HCT116 (cell line): ENCODE measurements around the gene ABCC10. TPM values are rescaled to one million over a fixed set of nuclear protein-coding genes. Genes with fewer than 3 reads are reported as not detected.

ENCODE experiments used
- ATAC-seq: fragments of 200-7000 bp; cut with Tn5 transposase; 2 replicates; pipeline ENCODE4 v1.9.1; 2020; ENCODE audit warnings: mild to moderate bottlenecking, moderate library complexity
- BruUV-seq: library from RNA; stranded (reverse); fragments of 400-500 nt; replicated peaks from 2 replicates; lab custom pipeline; 2021; lab: Mats Ljungman, UMichigan
- CTCF ChIA-PET: fragments of 300-600 bp; sonication (Branson Sonifier 250); formaldehyde crosslinking; loops from one replicate; lab custom pipeline; 2021; ENCODE audit warnings: antibody characterized with exemption; lab: Charles Lee
- POLR2A ChIA-PET: fragments of 300-600, 350-600 bp; sonication (Branson Sonifier 250); formaldehyde crosslinking; loops from one replicate; lab custom pipeline; 2021; ENCODE audit warnings: antibody characterized with exemption; lab: Charles Lee
- RAD21 ChIA-PET, 2 experiments: fragments of 300-600 bp; sonication (Branson Sonifier 250); formaldehyde crosslinking; loops; one replicate each; lab custom pipeline; 2023; ENCODE audit warnings: low total read pairs in 2 of 2; ENCODE audit not compliant: uncharacterized antibody in 2 of 2, unreplicated experiment in 2 of 2, low non-redundant PET in 1 of 2; lab: Charles Lee
- DNase-seq: peaks from one replicate; pipeline ENCODE4 v3.0.0-alpha.2; 2010; ENCODE audit warnings: low read depth, low spot score
- H2AFZ ChIP-seq: fragments of 200-600 bp; shearing (Covaris generic), sonication (generic); 2 replicates; pipeline ENCODE4 v1.6.1; 2017; ENCODE audit warnings: low read depth, mixed run types, mixed read lengths, antibody characterized with exemption, low read length; ENCODE audit not compliant: poor library complexity, severe bottlenecking
- H3K27ac ChIP-seq: 2 replicates; pipeline ENCODE4 v1.5.1; 2012; ENCODE audit warnings: low read depth, low read length
- H3K27me3 ChIP-seq: fragments of 200-600 bp; sonication (generic); 2 replicates; pipeline ENCODE4 v1.6.1; 2016; ENCODE audit warnings: mixed run types, low read length, mixed read lengths; ENCODE audit not compliant: insufficient read depth
- H3K36me3 ChIP-seq, 2 experiments: fragments of 200-500 bp in 1 of 2; fragments of 200-600 bp in 1 of 2; sonication (Bioruptor generic) in 1 of 2; sonication (generic) in 1 of 2; 2 replicates each; pipeline versions ENCODE4 v1.5.1 to v1.6.1; 2014 to 2016; ENCODE audit warnings: low read length in 2 of 2, inconsistent platforms in 1 of 2, mixed read lengths in 1 of 2, mixed run types in 1 of 2; ENCODE audit not compliant: insufficient read depth in 2 of 2, control insufficient read depth in 1 of 2
- H3K4me1 ChIP-seq, 2 experiments: fragments of 200-600 bp in 1 of 2; sonication (generic) in 1 of 2; 2 replicates each; pipeline versions ENCODE4 v1.5.1 to v1.6.1; 2012 to 2017; ENCODE audit warnings: low read length in 2 of 2, inconsistent platforms in 1 of 2, mild to moderate bottlenecking in 1 of 2, mixed read lengths in 1 of 2, mixed run types in 1 of 2, moderate library complexity in 1 of 2; ENCODE audit not compliant: insufficient read depth in 2 of 2, control insufficient read depth in 1 of 2
- H3K4me2 ChIP-seq: fragments of 200-600 bp; sonication (generic); 2 replicates; pipeline ENCODE4 v1.6.1; 2017; ENCODE audit warnings: mixed run types, low read length, mixed read lengths
- H3K4me3 ChIP-seq, 2 experiments: fragments of 200-600 bp in 1 of 2; sonication (generic) in 1 of 2; replicated peaks in 1 of 2; 2 replicates each; pipeline ENCODE4 v1.5.1; 2011 to 2016; ENCODE audit warnings: low read length in 2 of 2, control low read depth in 1 of 2, low read depth in 1 of 2, mild to moderate bottlenecking in 1 of 2, mixed read lengths in 1 of 2, mixed run types in 1 of 2
- H3K79me2 ChIP-seq: fragments of 200-600 bp; sonication (generic); 2 replicates; pipeline ENCODE4 v1.6.1; 2017; ENCODE audit warnings: mild to moderate bottlenecking, mixed run types, low read length, moderate library complexity, mixed read lengths; ENCODE audit not compliant: insufficient read depth
- H3K9ac ChIP-seq: fragments of 200-600 bp; sonication (generic); 2 replicates; pipeline ENCODE4 v1.6.1; 2016; ENCODE audit warnings: low read length, mixed read lengths
- H3K9me2 ChIP-seq: fragments of 200-600 bp; sonication (generic), shearing (Covaris generic); 2 replicates; pipeline ENCODE4 v1.6.1; 2017; ENCODE audit warnings: mixed run types, mild to moderate bottlenecking, moderate library complexity; ENCODE audit not compliant: insufficient read depth
- H3K9me3 ChIP-seq, 2 experiments: fragments of 200-500 bp in 1 of 2; fragments of 200-600 bp in 1 of 2; sonication (Bioruptor generic) in 1 of 2; sonication (generic) in 1 of 2; 2 replicates each; pipeline ENCODE4 v1.6.1; 2014 to 2017; ENCODE audit warnings: low read length in 2 of 2, mixed read lengths in 2 of 2, inconsistent platforms in 1 of 2, low read depth in 1 of 2, mild to moderate bottlenecking in 1 of 2, mixed run types in 1 of 2, moderate library complexity in 1 of 2; ENCODE audit not compliant: control insufficient read depth in 1 of 2, insufficient read depth in 1 of 2
- H4K20me1 ChIP-seq: fragments of 200-600 bp; sonication (generic), shearing (Covaris generic); 2 replicates; pipeline ENCODE4 v1.6.1; 2017; ENCODE audit warnings: mixed run types, mild to moderate bottlenecking, moderate library complexity; ENCODE audit not compliant: insufficient read depth
- ATF3 ChIP-seq: IDR thresholded peaks from 2 replicates; pipeline ENCODE4 v1.6.1; 2012
- CBX3 ChIP-seq: IDR thresholded peaks from 2 replicates; pipeline ENCODE4 v1.6.1; 2012; ENCODE audit warnings: low read depth
- CEBPB ChIP-seq: IDR thresholded peaks from 2 replicates; pipeline ENCODE4 v1.6.1; 2012; ENCODE audit warnings: low read depth
- CTCF ChIP-seq, 3 experiments: fragments of 200-600 bp in 1 of 3; sonication (generic) in 1 of 3; IDR thresholded peaks in 2 of 3; conservative IDR thresholded peaks in 1 of 3; 2 replicates each; pipeline ENCODE4 v1.5.1; 2012 to 2017; ENCODE audit warnings: low read depth in 2 of 3, low read length in 2 of 3, antibody characterized with exemption in 1 of 3, borderline replicate concordance in 1 of 3, control low read depth in 1 of 3, mild to moderate bottlenecking in 1 of 3, mixed read lengths in 1 of 3, mixed run types in 1 of 3, moderate library complexity in 1 of 3; ENCODE audit not compliant: insufficient read depth in 1 of 3
- EGR1 ChIP-seq: IDR thresholded peaks from 2 replicates; pipeline ENCODE4 v1.6.1; 2012; ENCODE audit warnings: low read depth
- ELF1 ChIP-seq: IDR thresholded peaks from 2 replicates; pipeline ENCODE4 v1.6.1; 2012; ENCODE audit warnings: low read depth, borderline replicate concordance
- EZH2phosphoT487 ChIP-seq: fragments of 200-600 bp; IDR thresholded peaks from 2 replicates; pipeline ENCODE4 v1.6.1; 2018; ENCODE audit warnings: antibody characterized with exemption, borderline replicate concordance
- FOSL1 ChIP-seq: IDR thresholded peaks from 2 replicates; pipeline ENCODE4 v1.6.1; 2012; ENCODE audit warnings: low read depth
- JUND ChIP-seq: IDR thresholded peaks from 2 replicates; pipeline ENCODE4 v1.6.1; 2012
- POLR2A ChIP-seq: IDR thresholded peaks from 2 replicates; pipeline ENCODE4 v1.7.0; 2011; ENCODE audit warnings: borderline replicate concordance; ENCODE audit not compliant: insufficient read depth, insufficient read length; ENCODE audit errors: extremely low read depth
- RAD21 ChIP-seq: IDR thresholded peaks from 2 replicates; pipeline ENCODE4 v1.6.1; 2012; ENCODE audit warnings: low read depth, mild to moderate bottlenecking
- SIN3A ChIP-seq: IDR thresholded peaks from 2 replicates; pipeline ENCODE4 v1.6.1; 2012; ENCODE audit warnings: low read depth
- SP1 ChIP-seq: IDR thresholded peaks from 2 replicates; pipeline ENCODE4 v1.6.1; 2012; ENCODE audit warnings: low read depth
- SRF ChIP-seq: IDR thresholded peaks from 2 replicates; pipeline ENCODE4 v1.6.1; 2012; ENCODE audit warnings: low read depth
- YY1 ChIP-seq: IDR thresholded peaks from 2 replicates; pipeline ENCODE4 v1.6.1; 2011; ENCODE audit warnings: low read length, low read depth, moderate library complexity, mild to moderate bottlenecking; ENCODE audit not compliant: insufficient replicate concordance; ENCODE audit errors: extremely low read depth
- ZFX ChIP-seq: fragments of 450-650 bp; IDR thresholded peaks from 2 replicates; pipeline ENCODE4 v1.6.1; 2017
- intact Hi-C: fragments of 100-400 bp; cut with micrococcal nuclease; formaldehyde crosslinking; loops from 2 replicates; pipeline ENCODE4 v1.10.0; 2022
- total RNA-seq: library from RNA; stranded (reverse); gene quantifications from one replicate; pipeline ENCODE4 v1.2.1, GENCODE V29; 2021; ENCODE audit not compliant: unreplicated experiment
- TF ChIP-seq, protein P1 (sequence below): IDR thresholded peaks from 2 replicates; pipeline ENCODE4 v1.6.1; 2012; ENCODE audit warnings: low read depth
- TF ChIP-seq, protein P2 (sequence below): IDR thresholded peaks from 2 replicates; pipeline ENCODE4 v1.6.1; 2012

ABCC10 gene
- total RNA-seq, 1 experiment from 2014 or later = 29.9 TPM

- TF ChIP-seq, protein P1, sequence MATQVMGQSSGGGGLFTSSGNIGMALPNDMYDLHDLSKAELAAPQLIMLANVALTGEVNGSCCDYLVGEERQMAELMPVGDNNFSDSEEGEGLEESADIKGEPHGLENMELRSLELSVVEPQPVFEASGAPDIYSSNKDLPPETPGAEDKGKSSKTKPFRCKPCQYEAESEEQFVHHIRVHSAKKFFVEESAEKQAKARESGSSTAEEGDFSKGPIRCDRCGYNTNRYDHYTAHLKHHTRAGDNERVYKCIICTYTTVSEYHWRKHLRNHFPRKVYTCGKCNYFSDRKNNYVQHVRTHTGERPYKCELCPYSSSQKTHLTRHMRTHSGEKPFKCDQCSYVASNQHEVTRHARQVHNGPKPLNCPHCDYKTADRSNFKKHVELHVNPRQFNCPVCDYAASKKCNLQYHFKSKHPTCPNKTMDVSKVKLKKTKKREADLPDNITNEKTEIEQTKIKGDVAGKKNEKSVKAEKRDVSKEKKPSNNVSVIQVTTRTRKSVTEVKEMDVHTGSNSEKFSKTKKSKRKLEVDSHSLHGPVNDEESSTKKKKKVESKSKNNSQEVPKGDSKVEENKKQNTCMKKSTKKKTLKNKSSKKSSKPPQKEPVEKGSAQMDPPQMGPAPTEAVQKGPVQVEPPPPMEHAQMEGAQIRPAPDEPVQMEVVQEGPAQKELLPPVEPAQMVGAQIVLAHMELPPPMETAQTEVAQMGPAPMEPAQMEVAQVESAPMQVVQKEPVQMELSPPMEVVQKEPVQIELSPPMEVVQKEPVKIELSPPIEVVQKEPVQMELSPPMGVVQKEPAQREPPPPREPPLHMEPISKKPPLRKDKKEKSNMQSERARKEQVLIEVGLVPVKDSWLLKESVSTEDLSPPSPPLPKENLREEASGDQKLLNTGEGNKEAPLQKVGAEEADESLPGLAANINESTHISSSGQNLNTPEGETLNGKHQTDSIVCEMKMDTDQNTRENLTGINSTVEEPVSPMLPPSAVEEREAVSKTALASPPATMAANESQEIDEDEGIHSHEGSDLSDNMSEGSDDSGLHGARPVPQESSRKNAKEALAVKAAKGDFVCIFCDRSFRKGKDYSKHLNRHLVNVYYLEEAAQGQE = no peak
- no peak for TF ChIP-seq SIN3A
- TF ChIP-seq, all 23 proteins: peak for 0
These were observed 22.0 kb upstream of the ABCC10 start (continued) for GRCh38 chr6:43405354-43405753.

- no TSS peak for BruUV-seq
- no peaks in the 10 kb centered on the region for H3K9me3 ChIP-seq
- H3K4me3 ChIP-seq = no peak overlapping the region
- H3K4me2 ChIP-seq = no peak overlapping the region
- no peak overlapping the region for H3K27ac ChIP-seq
- CTCF ChIA-PET = no interaction called here
- intact Hi-C loops = no loop called here
- DNase-seq (no peak), ATAC-seq (no peak)
- no peaks in the 10 kb centered on the region for H3K27me3 ChIP-seq
- H3K79me2 ChIP-seq = no peaks in the 10 kb centered on the region
- H3K9ac ChIP-seq = no peak overlapping the region
- 0 out of 4 replicates have a peak, but pooled peaks cover 2 to 3% of the 10 kb centered on the region in 2 experiments for H3K4me1 ChIP-seq
- no peaks in the 10 kb centered on the region for H4K20me1 ChIP-seq
- no peaks in the 10 kb centered on the region for H3K9me2 ChIP-seq
- POLR2A ChIA-PET = no interaction called here
- H3K36me3 ChIP-seq = no peaks in the 10 kb centered on the region
- RAD21 ChIA-PET = no interaction called here
- H2AFZ ChIP-seq = no peak overlapping the region
- no peak for TF ChIP-seq EGR1
- TF ChIP-seq ZFX = no peak
- no peak for TF ChIP-seq ELF1
- no peak for TF ChIP-seq ATF3
- no peak for TF ChIP-seq JUND
- TF ChIP-seq SRF = no peak
- TF ChIP-seq, protein P1 = no peak
- TF ChIP-seq RAD21 = no peak
- TF ChIP-seq CEBPB = no peak
- no peak for TF ChIP-seq EZH2phosphoT487
- TF ChIP-seq, protein P2, sequence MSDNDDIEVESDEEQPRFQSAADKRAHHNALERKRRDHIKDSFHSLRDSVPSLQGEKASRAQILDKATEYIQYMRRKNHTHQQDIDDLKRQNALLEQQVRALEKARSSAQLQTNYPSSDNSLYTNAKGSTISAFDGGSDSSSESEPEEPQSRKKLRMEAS = no peak
- TF ChIP-seq CBX3 = no peak
- TF ChIP-seq POLR2A = no peak
- no peak for TF ChIP-seq YY1
- no peak for TF ChIP-seq SIN3A
- no peak for TF ChIP-seq SP1
- TF ChIP-seq FOSL1 = no peak
- no peak for TF ChIP-seq CTCF (IDR thresholded peaks at IDR 0.05 in 2 of 3, conservative IDR thresholded peaks at IDR 0.05 in 1 of 3; ENCODE audit: borderline replicate concordance in 1 of 3, insufficient read depth in 1 of 3, low read depth in 2 of 3, low read length in 2 of 3)
- TF ChIP-seq, all 23 proteins: peak for 0
These were observed 20.0 kb upstream of the ABCC10 start for GRCh38 chr6:43407296-43407695.
